IPS-NIHi7 (cell line): ENCODE measurements around the gene SBNO2.
"Not testable (repeated sequence)": the region's sequence is repeated elsewhere in the genome, so short reads cannot be mapped to it uniquely, and the experiment has no call there.

ENCODE experiments used
- DNase-seq: peaks from one replicate; pipeline ENCODE4 v3.0.0; 2012; ENCODE audit warnings: mixed read lengths; ENCODE audit errors: extremely low spot score

SBNO2 gene

GRCh38 chr19:1173845-1174809 lies at the start of gene SBNO2:
Gene SBNO2 (minus strand): TSS chr19:1174268. CDS start chr19:1154276, 19,992 bp downstream.
- DNase-seq, result peak; percentile 97

- DNase-seq, result peak; percentile 75
Measured at GRCh38 chr19:1223018-1223855, 49.2 kb upstream of the SBNO2 start.

DNA sequence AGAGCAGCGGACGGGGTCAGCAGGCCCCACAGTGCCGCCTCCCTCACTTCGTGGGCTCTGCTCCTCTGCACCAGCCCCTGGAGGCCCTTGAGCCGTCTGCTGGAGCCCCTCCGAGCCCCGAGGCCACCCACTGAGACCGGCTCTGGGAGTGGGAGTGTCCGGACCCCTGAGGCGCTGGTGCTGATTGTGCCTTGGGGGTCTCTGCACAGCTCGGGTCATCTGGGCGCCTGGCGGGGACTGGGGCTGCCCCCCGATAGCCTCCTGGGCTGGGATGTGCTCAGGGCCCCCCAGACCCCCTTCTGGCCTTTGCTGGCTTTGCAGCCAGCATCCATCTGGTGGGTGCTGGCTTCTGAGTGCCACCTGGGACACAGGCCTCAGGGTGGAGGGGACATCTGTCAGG lies 48.3 kb upstream of the SBNO2 start:
- no peak for DNase-seq

GRCh38 chr19:1221904-1222255 lies 47.8 kb upstream of the SBNO2 start:
- no peak for DNase-seq

- peak; percentile 63 for DNase-seq
Measured at GRCh38 chr19:1220976-1221903, 47.2 kb upstream of the SBNO2 start.

- no peak for DNase-seq
Measured at GRCh38 chr19:1220477-1220930, 46.4 kb upstream of the SBNO2 start.

- no peak for DNase-seq
Measured at GRCh38 chr19:1219786-1220476, 45.9 kb upstream of the SBNO2 start.

DNA sequence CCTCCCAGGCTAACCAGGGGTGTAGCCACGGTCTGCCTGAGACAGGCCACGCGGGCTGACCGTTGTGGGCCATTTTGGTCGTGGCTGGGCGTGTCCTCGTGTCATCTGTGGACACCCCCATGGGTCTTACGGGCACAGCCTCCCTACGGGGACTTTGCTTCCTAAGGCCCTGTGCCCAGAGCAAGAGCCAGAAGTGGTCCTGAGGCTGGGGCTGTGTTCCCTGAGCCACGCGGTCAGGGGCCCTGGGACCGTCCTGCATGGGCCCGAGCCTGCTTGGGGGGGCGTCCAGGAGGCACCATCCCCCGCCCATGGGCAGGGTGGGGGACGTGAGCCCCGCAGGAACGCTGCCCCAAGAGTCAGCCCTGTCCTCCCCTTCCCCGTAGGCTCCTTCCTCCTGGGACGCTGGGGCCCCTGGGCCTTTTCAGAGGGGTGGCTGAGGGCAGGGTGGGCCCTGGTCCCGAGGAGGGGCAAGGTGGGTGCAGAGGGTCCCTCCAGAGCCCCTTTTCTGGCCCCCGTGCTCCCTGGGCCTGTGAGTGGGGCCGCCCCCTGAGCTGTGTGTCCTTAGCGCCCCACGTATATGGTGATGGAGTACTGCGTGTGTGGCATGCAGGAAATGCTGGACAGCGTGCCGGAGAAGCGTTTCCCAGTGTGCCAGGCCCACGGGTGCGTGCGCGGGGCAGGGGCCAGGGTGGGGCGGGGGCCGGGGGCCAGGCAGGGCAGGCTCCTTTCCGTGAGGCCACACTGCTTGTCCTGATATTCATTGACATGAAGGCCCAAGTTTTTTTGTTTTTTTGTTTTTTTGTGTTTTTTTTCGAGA lies 44.9 kb upstream of the SBNO2 start:
- DNase-seq, result no peak

DNA sequence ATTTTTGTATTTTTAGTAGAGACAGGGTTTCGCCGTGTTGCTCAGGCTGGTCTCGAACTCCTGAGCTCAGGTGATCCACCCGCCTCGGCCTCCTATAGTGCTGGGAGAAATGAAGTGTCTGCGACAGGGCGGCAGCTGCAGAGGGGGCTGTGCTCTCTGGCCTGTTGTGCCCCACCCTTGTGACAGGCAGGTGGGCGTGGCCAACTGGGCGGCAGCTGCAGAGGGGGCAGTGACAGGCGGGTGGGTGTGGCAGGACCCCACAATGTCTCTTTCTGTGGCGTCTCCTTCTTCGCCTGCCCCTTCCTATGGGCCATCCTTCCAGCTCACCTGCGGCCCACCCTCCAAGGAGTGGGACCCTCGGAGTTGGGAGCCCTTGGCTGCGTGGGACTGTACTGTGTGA lies 43.3 kb upstream of the SBNO2 start:
- DNase-seq, result peak; percentile 60

DNA sequence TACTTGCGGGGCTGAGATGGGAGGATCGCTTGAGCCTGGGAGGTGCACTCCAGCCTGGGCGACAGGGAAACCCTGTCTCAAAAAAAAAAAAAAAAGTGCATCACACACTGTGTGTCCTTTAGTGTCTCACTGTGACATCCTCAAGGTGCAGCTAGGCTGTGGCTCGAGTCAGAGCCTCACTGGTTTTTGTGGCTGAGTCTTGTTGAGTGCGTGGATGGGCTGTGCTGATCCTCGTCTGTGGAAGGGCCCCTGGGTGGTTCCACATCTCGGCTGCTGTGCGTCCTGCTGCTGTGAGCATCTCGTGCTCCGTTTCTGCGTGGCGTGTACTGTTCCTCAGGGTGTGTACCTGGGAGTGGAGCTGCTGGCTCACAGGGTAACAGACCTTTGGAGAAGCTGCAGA lies 42.7 kb upstream of the SBNO2 start:
- no peak for DNase-seq

- DNase-seq, result no peak
Measured at GRCh38 chr19:1214862-1215731, 41.0 kb upstream of the SBNO2 start.

DNA sequence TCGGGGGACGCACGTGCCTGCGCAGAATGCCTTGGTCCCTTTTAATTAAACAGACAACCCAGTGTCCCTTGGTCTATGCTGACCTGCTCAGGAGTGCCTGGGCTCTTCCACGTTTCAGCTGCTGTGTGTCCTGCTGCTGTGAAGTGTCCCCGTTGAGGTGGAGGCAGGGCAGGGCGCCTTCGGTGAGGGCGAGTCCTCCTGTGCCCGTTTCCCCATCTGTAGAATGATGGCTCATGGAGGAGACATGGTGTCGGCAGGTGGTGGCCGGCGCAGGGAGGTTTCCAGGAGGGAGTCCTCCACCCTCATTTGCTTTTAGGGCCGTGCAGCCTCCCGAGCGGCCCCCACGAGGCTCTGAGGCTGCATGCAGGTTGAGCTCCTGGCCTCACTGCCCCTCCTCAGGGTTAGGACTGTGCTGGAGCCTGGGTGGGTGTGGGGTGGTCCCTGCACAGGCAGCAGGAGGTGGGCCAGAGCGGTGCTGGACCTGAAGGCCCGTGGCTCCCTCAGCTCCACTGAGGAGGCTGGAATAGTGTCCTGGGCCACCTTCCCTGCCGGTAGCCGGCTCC lies 40.3 kb upstream of the SBNO2 start:
- DNase-seq, result no peak

GRCh38 chr19:1213391-1214286 lies 39.6 kb upstream of the SBNO2 start:
- DNase-seq, result no peak

- DNase-seq, result peak; percentile 54
Measured at GRCh38 chr19:1211494-1212234, 37.6 kb upstream of the SBNO2 start.

DNA sequence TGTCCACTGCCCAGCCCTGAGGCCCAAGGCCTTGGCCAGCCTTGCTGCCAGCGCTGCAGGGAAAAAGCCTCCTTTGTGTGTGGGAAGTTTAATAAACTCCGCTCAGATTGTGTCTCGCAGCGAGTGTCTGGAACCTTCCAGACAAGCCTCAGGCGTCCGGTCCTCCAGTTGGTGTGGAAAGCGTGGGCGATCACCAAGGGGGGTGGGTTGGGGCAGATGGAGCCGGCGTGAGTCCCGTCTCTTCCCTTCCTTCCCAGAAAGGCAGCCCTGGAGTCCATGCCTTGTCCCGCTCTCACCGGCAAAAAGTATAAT lies 36.1 kb upstream of the SBNO2 start:
- no peak for DNase-seq

- DNase-seq, result not testable (repeated sequence)
Measured at GRCh38 chr19:1208830-1209229, 34.8 kb upstream of the SBNO2 start.

- DNase-seq, result no peak
Measured at GRCh38 chr19:1206864-1207450, 32.9 kb upstream of the SBNO2 start.
